Endothelial cell of umbilical vein (primary cell): ENCODE measurements around the gene DDR2. TPM values are rescaled to one million over a fixed set of nuclear protein-coding genes. Genes with fewer than 3 reads are reported as not detected.

Experiments used
- BruUV-seq: library from RNA; stranded (reverse); fragments of 400-500 nt; replicated peaks from 2 replicates; lab custom pipeline; 2021; lab: Mats Ljungman, UMichigan
- CTCF ChIA-PET: fragments of 300-600, 350-600 bp; sonication (Branson Sonifier 250); formaldehyde crosslinking; loops from one replicate; lab custom pipeline; 2021; ENCODE audit warnings: antibody characterized with exemption, inconsistent platforms; lab: Charles Lee
- POLR2A ChIA-PET: fragments of 300-600, 350-600 bp; sonication (Branson Sonifier 250); formaldehyde crosslinking; loops from one replicate; lab custom pipeline; 2021; ENCODE audit warnings: antibody characterized with exemption, inconsistent platforms; lab: Charles Lee
- DNase-seq: peaks from one replicate; pipeline ENCODE4 v3.0.0-alpha.2; 2011; ENCODE audit warnings: low read depth, low spot score
- FAIRE-seq: peaks from 2 replicates; lab custom pipeline; 2011; peaks lifted over from hg19 to GRCh38; lab: Jason Lieb, UNC
- H2AFZ ChIP-seq: 2 replicates; pipeline ENCODE4 v1.6.0; 2012; ENCODE audit warnings: low read depth, low read length, control low read depth, inconsistent platforms
- H3K27ac ChIP-seq: 2 replicates; pipeline ENCODE4 v1.5.1; 2011; ENCODE audit warnings: low read depth, mild to moderate bottlenecking, control low read depth, low read length, moderate library complexity; ENCODE audit not compliant: insufficient read depth
- H3K27me3 ChIP-seq, 2 experiments: 2 replicates each; pipeline versions ENCODE4 v1.6.0 to v1.6.1; 2011; ENCODE audit warnings: low read length in 2 of 2, mixed read lengths in 1 of 2; ENCODE audit not compliant: control insufficient read depth in 2 of 2, insufficient read depth in 2 of 2
- H3K36me3 ChIP-seq, 2 experiments: 2 replicates in 1 of 2; 3 replicates in 1 of 2; pipeline ENCODE4 v1.5.1; 2011; ENCODE audit warnings: low read length in 2 of 2, mild to moderate bottlenecking in 1 of 2, moderate library complexity in 1 of 2; ENCODE audit not compliant: control insufficient read depth in 2 of 2, insufficient read depth in 2 of 2; ENCODE audit errors: extremely low read depth in 1 of 2
- H3K4me1 ChIP-seq: 3 replicates; pipeline ENCODE4 v1.5.1; 2011; ENCODE audit warnings: mild to moderate bottlenecking, low read length; ENCODE audit not compliant: control insufficient read depth, insufficient read depth; ENCODE audit errors: extremely low read depth
- H3K4me2 ChIP-seq: 2 replicates; pipeline ENCODE4 v1.6.1; 2011; ENCODE audit warnings: low read length, control low read depth, mixed read lengths; ENCODE audit not compliant: insufficient read depth
- H3K4me3 ChIP-seq, 3 experiments: fragments of 200-600 bp in 1 of 3; sonication (generic), shearing (Covaris generic) in 1 of 3; replicated peaks in 1 of 3; 2 replicates each; pipeline ENCODE4 v1.5.1; 2011 to 2016; ENCODE audit warnings: control low read depth in 3 of 3, low read length in 3 of 3, mild to moderate bottlenecking in 2 of 3, inconsistent platforms in 1 of 3, low read depth in 1 of 3, moderate library complexity in 1 of 3; ENCODE audit not compliant: insufficient read depth in 1 of 3
- H3K79me2 ChIP-seq: 2 replicates; pipeline ENCODE4 v1.6.0; 2012; ENCODE audit warnings: low read length, inconsistent platforms; ENCODE audit not compliant: control insufficient read depth, insufficient read depth
- H3K9ac ChIP-seq: replicated peaks from 2 replicates; pipeline ENCODE3; 2011; ENCODE audit warnings: low read length, control low read depth; ENCODE audit not compliant: insufficient read depth; ENCODE audit errors: extremely low read depth
- H3K9me1 ChIP-seq: replicated peaks from 3 replicates; pipeline ENCODE4 v1.6.0; 2011; ENCODE audit warnings: mild to moderate bottlenecking, low read length; ENCODE audit not compliant: control insufficient read depth, insufficient read depth; ENCODE audit errors: extremely low read depth
- H3K9me3 ChIP-seq: replicated peaks from 2 replicates; pipeline ENCODE4 v1.5.1; 2012; ENCODE audit warnings: low read length, inconsistent platforms; ENCODE audit not compliant: control insufficient read depth, insufficient read depth
- H4K20me1 ChIP-seq: replicated peaks from 2 replicates; pipeline ENCODE3; 2011; ENCODE audit warnings: mild to moderate bottlenecking, low read length; ENCODE audit not compliant: control insufficient read depth, insufficient read depth; ENCODE audit errors: extremely low read depth
- EZH2 ChIP-seq: IDR thresholded peaks from 2 replicates; pipeline ENCODE4 v1.6.1; 2012; ENCODE audit warnings: borderline replicate concordance, low read depth, mild to moderate bottlenecking, moderate library complexity, low read length, inconsistent platforms; ENCODE audit not compliant: severe bottlenecking
- FOS ChIP-seq: IDR thresholded peaks from 2 replicates; pipeline ENCODE4 v1.6.1; 2011; ENCODE audit warnings: mild to moderate bottlenecking, low read length, moderate library complexity, borderline replicate concordance; ENCODE audit not compliant: insufficient read depth
- GATA2 ChIP-seq: IDR thresholded peaks from 2 replicates; pipeline ENCODE4 v1.7.0; 2011; ENCODE audit warnings: low read depth, mild to moderate bottlenecking, moderate library complexity, mixed read lengths, low read length; ENCODE audit not compliant: insufficient read length, insufficient read depth
- JUN ChIP-seq: IDR thresholded peaks from 2 replicates; pipeline ENCODE4 v1.6.1; 2011; ENCODE audit warnings: borderline replicate concordance, low read depth; ENCODE audit not compliant: insufficient read length, insufficient read depth
- dilution Hi-C: fragments of 300-500 bp; cut with MboI; formaldehyde crosslinking; loops from one replicate; pipeline ENCODE4 v1.15.0; 2019; ENCODE audit warnings: low sequenced_read_pairs; ENCODE audit not compliant: extremely low pct_ligation_motif_present
- intact Hi-C: fragments of 100-400 bp; cut with micrococcal nuclease; formaldehyde crosslinking; loops from one replicate; pipeline ENCODE4 v1.10.0; 2022
- polyA plus RNA-seq, 4 experiments: library from polyadenylated mRNA; depleted of rRNA in 3 of 4; stranded (reverse) in 3 of 4; unstranded in 1 of 4; fragments of >200 nt; gene quantifications; 2 replicates each; pipeline versions ENCODE4 v1.2.1 to v1.2.3, GENCODE V29; 2011 to 2012; ENCODE audit warnings: missing spikeins in 1 of 4
- total RNA-seq: library from RNA; stranded (reverse); gene quantifications from 2 replicates; pipeline ENCODE4 v1.2.3, GENCODE V29; 2021
- TF ChIP-seq, protein P1 (sequence below): IDR thresholded peaks from 2 replicates; pipeline ENCODE4 v1.6.1; 2011; ENCODE audit not compliant: insufficient read depth, insufficient read length

The DDR2 gene
- total and polyA plus RNA-seq, 2 donors (not counting 3 experiments of a cell fraction or from before 2014, with no cell fraction given), result 27.8 to 30.8 TPM

DNA sequence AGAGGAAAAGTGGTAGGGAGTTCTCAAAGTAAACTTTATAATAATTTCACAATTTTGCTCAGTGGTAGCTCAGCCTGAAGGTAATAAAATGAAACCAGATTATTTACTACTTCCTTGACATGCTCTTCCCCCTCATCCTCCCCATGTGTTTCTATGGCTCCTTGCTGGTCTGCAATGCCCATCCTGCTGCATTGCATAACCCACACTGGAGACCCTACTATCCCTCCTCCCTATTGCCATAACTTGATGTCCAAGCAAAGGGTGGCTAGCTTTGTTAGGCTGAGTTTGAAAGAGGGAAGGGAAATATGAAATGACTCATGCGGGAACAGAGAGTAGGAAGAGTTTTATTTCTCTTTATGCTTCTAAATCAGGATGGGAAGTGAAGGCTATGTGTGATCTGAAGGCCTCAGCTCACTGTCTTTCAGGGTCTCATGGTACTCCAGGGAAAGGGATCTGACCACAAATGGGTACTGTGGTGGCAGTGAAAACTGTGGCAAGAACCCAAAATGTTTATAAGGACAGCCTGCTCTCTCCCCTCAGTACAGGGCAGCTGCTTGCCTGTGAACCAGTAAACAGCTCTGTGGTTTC, 121.8 kb downstream of the DDR2 start:
- Histone ChIP-seq H2AFZ (no peak overlapping the region), H3K9me3 (no peaks in the 10 kb centered on the region), H3K4me3 (no peak overlapping the region), H3K27ac (no peak overlapping the region), H3K9ac (no peak overlapping the region), H4K20me1 (no peaks in the 10 kb centered on the region), H3K4me1 (peaks cover 27% of the 10 kb centered on the region), H3K36me3 (peaks cover 6 to 19% of the 10 kb centered on the region in 2 experiments), H3K79me2 (no peaks in the 10 kb centered on the region), H3K27me3 (no peaks in the 10 kb centered on the region), H3K9me1 (no peaks in the 10 kb centered on the region), H3K4me2 (no peak overlapping the region)
- FAIRE-seq (peak; percentile 55), DNase-seq (peak; percentile 49)
- intact Hi-C loops, result no loop called here
- ChIA-PET POLR2A (no interaction called here), CTCF (interaction anchor here (0.8 to 1.6 kb wide), 3 partner anchors 46 to 126 kb away, joined by 3 to 4 read pairs (median 3); no protein-coding TSS in a partner anchor)
- no TSS peak for BruUV-seq
- dilution Hi-C loops, result no loop called here
- TF ChIP-seq, protein P1, sequence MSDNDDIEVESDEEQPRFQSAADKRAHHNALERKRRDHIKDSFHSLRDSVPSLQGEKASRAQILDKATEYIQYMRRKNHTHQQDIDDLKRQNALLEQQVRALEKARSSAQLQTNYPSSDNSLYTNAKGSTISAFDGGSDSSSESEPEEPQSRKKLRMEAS, result no peak
- peak; percentile 17 for TF ChIP-seq JUN
- peak; percentile 75 for TF ChIP-seq FOS

DNA sequence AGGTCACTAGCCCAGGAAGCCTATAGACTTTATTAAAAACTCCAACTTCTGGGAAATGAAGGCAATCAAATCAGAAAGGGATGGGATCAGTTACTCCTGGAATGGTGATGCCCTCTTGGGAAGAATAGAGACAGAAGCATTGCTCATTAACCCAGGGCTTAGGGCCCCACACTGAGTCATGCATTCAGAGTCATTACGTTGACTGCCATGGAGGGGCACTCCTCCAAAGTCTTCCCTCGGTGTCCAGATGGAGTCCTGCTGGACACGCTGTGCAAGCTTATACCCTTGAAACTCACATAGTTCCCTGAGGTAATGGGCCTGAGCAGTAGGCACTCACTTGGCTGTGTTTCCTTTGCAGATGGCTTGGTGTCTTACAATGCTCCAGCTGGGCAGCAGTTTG, 123.0 kb downstream of the DDR2 start:
- peaks cover 27% of the 10 kb centered on the region for H3K4me1 ChIP-seq
- H3K9me3 ChIP-seq, result no peaks in the 10 kb centered on the region
- H3K27ac ChIP-seq, result no peak overlapping the region
- dilution Hi-C loops, result no loop called here
- no TSS peak for BruUV-seq
- H2AFZ ChIP-seq, result no peak overlapping the region
- H3K79me2 ChIP-seq, result no peaks in the 10 kb centered on the region
- ChIA-PET CTCF (interaction anchor here (0.6 kb wide), 1 partner anchor 139 kb away, joined by 3 read pairs; no protein-coding TSS in a partner anchor), POLR2A (no interaction called here)
- TF ChIP-seq EZH2 (no peak), GATA2 (no peak)
- intact Hi-C loops, result no loop called here
- no peak overlapping the region for H3K9ac ChIP-seq
- no peak overlapping the region for H3K4me3 ChIP-seq
- H3K9me1 ChIP-seq, result no peaks in the 10 kb centered on the region
- peaks cover 6 to 22% of the 10 kb centered on the region in 2 experiments for H3K36me3 ChIP-seq
- DNase-seq, result no peak
- no peaks in the 10 kb centered on the region for H3K27me3 ChIP-seq
- H4K20me1 ChIP-seq, result no peaks in the 10 kb centered on the region
- no peak overlapping the region for H3K4me2 ChIP-seq
- no peak for FAIRE-seq
